NOMO-1 treated with DMSO at 0.1 percent for 48 hours (cell line): Measurements from ENCODE around the gene USP53.
A peak's percentile ranks its signal among the peaks of the same experiment; 100 is the strongest.
"Not testable (repeated sequence)": the region's sequence is repeated elsewhere in the genome, so short reads cannot be mapped to it uniquely, and the experiment has no call there.

Experiments
- DNase-seq: peaks from one replicate; lab custom pipeline; 2025; ENCODE audit not compliant: unreplicated experiment; lab: John Stamatoyannopoulos, UW

USP53 gene

DNA sequence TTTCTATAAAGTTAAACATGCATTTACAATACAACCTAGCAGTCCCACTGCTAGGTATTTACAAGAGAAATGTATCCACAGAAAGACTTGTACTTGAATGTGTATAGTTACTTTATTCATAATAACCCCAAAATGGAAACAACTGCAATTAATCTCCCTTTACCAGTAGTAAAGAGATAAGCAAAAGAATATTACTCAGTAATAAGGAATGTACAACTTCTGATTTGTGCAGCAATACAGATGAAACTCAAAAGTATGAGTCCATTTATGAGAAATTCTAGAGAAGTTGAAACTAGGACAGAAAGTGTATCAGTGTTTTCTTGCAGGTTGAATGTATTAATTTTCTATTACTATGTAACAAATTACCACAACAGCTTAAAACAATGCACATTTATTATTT, 15.2 kb downstream of the USP53 start:
- no peak for DNase-seq

DNA sequence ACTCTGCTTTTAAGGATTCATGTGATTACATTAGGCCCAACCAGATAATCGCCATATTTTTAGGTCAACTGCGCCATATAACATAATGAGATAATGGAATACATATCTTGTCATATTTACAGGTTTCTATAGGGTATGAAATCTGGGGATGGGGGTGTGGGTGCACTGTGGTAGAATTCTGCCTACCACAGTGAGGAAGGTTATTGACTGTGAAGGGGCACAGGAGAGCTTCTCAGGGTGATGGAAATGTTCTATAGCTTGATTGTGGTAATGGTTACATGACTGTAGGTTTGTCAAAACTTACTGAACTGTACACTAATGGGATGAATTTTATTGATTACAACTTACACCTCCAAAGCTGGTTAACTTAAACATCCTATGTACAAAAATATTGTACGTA, 15.9 kb downstream of the USP53 start:
- DNase-seq, result no peak

DNA sequence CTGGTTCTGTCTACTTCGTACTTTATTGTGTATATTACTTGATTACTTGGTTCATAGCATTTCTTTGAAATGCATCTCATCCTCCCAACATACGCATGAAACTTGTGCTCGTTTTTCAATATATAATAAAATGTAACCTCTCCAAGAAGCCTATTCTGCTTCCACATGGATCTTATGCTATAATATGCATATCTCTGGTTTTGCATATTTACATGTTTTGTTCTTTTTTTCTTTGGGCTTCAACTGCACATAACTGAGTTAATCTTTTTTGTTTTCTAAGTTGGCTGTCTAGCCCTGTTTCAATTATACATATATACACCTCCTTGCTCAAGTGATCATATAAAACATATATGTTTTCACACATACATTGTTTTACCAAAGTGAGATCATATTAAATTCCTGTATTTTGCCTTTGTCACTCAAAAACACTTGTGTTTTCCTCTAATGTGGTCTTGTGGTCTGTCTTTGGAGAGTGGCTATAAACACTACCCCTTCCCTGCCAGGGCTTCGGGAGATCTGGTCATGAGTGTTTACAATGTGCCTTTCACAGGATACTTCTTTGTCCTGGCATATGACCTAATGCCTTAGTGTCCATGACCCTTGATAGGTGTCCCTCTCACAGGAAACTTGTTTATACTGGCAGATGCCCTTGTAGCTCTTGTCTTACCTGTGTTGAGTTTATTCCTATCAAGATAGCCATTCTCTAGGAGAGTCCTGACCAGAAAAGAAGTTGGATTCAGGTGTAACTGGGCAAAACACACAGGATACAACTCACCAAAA, 17.6 kb downstream of the USP53 start:
- DNase-seq, result no peak

DNA sequence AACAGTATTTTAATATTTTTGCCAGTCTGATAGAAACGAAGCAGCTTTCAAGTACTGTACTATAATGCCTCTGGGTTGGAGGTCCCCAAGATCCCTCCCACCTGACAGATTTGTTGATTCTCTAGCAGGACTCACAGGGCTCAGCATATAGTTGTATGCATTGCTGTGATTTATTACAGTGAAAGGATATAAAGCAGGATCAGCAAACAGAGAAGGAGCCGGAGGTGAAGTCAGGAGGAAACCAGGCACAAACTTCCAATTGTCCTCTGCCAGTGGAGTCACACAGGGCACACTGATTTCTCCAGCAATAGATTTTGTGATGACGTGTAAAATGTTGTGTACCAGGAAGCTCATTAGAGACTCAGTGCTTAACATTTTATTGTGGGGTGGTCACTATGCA, 19.0 kb downstream of the USP53 start:
- DNase-seq, result no peak

DNA sequence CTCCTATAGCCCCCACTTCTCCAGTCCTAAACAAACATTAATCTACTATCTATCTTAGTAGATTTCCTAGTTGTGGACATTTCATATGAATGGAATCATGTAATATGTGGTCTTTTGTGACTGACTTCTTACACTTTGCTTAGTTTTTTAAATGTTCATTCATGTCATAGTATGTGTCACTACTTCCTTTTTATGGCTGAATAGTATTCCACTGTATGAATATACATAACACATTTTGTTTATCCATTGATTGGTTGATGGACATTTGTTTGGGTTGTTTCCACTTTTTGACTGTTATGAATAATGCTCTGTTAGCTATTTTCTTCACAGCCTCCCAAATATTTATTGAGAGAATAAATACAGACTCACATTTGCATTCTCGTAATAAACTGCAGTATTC, 19.8 kb downstream of the USP53 start:
- DNase-seq, result no peak

DNA sequence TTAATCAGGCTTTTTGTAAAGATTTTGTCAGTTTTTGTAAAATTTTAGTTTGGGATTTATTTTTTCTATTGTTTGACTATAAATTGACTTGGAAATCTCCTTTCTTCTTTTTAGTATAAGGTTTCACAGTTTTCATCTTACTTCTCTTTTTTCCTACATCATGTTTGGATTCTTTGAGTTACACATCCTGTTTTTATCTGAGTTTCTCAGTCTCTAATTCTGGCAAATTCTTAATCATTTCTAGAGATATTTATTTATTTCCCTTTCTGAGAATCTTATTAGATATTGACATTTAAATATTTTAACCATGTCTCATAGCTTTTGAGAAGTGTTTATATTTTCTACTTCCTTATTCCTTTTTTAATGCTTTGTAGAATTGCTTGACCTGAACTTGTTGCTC, 20.7 kb downstream of the USP53 start:
- peak; percentile 39 for DNase-seq

DNA sequence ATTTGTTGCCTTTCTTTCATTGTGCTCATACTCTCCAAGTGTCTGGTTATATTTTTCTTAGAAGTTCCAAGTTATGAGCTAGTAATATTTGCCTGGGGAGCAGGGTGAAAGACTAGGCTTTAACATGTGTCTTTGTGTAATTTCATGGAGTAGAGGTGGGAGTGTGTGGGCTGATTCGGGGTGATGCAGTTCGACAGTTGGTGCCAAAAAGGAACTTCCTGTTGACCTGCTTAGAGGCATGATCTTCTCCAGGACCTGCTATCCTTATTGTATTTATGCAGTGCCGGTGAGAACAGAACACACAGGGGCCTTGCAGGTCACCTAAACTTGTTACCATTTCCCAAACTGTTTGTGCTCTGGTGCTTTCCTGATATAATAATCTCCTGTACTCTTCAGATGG, 21.2 kb downstream of the USP53 start:
- no peak for DNase-seq

DNA sequence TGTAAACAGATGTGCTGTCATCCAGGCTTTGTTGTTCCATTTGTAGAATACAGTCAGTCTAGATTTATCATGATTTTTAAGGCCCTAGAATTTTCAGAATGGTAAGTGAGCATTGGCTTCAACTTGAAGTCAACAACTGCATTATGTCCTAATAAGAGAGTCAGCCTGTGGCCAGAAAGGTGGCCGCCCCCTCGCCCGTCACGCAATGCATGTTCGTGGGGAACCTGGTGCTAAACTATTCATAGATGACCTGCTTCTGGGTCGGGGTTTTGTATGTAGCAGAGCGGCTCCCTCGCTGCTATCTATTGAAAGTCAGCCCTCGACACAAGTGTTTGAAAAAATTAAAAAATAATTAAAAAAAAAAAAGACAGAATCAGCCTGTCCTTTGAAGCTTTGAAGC, 24.7 kb downstream of the USP53 start:
- DNase-seq, result no peak

DNA sequence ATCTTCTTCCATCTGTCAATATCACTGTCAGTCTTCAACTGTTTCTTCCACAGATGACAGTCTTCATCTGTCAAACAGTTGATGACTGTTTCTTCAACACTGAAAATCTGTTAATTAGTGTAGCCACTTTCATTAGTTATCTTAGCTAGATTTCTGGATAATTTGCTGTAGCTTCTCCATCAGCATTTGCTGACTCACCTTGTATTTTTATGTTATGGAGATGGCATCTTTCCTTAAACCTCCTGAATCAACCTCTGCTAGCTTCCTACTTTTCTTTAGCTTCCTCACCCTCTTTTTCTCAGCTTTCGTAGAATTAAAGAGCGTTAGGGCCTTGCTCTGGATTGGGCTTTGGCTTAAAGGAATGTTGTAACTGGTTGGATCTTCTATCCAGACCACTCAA, 25.1 kb downstream of the USP53 start:
- no peak for DNase-seq

DNA sequence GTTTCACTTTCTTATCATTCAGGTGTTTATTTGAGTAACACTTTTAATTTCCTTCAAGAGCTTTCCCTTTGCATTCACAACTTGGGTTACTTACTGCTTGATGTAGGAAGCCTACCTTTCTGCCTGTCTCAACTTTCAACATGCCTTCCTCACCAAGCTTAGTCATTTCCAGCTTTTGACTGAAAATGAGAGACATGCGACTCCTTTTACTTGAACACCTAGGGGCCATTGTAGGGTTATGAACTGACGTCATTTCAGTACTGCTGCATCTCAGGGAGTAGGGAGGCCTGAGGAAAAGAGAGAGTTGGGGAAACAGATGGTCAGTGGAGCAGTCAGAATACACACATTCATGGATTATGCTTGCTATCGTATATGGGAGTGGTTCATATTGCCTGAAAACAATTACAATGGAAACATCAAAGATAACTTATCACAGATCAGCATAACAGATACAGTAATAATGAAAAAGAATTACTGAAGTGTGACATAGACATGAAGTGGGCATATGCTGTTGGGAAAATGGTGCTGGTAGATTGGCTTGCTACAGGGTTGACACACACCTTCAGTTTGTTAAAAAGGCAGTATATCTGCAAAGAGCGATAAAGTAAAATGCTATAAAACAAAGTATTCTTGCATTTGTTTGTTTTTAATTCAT, 25.7 kb downstream of the USP53 start:
- DNase-seq, result no peak

DNA sequence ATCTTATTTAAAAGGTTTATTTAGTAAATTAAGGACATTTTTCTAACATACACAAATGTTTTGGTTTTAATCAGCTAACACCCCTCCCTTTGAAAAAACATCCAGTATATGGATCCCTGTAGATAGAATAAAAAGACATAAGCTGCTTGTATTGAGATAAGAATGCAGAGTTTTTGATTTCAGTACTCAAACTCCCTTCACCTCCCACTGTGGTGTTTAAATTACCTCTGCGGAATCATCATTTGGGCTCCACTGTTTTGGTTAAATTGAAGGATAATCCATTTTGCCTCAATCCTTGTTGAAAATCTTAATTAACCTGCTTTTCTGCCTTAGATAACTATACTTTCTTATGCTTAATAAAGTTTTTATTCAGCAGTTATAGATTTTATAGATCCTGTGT, 27.6 kb downstream of the USP53 start:
- DNase-seq, result no peak

DNA sequence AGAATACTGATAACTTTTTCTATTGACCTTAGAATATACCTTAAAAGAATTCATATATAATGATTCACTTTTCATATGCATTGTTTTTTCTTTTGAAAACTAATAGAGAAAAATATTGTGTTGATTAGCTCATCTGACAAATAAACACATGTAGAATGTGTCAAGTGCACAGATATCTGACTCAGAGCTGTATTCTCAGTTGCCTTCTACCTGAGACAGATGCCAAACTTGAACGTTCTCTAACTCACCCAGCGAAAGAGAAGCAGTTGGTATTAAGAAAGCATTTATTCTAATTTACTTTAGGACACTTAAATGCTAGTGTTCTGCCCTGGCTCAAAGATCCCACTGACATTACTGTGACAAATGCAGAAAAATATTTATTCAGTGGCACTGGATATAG, 28.1 kb downstream of the USP53 start:
- no peak for DNase-seq

DNA sequence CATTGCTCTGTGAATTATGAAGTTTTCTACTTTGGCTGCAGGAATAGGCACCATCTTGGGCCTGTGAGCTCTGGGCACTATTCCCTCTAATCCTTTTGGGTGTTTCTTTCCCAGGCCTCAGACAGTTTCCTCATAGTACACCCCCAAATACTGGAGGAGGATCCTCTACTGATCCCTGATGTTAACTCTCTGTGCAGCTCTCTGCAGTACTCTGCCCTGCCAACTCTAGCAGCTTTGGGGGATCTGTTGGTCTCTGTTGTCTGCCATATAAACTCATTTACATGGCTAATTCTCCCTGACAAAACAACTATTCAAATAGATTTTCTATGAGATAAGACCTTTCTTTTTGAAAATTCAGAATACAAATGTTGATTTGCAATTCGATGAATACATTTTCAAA, 29.9 kb downstream of the USP53 start:
- DNase-seq, result no peak

DNA sequence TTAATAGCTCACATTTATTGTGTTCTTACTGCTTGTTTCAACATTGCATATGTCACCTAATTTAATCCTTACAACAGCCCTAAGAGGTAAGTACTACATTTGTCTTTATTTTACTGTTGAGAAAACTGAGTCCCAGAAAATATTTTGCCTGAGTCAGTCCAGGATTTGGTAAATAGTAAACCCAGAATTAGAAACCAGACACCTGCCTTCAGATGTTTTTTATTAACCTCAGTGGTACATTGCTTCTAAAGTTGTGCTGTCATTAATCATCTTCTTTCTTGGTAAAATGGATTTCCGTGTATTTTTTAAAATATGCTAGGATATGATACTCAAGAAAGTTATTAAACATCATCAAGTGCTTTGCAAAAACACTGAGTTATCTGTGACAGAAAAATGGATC, 31.4 kb downstream of the USP53 start:
- DNase-seq, result no peak

DNA sequence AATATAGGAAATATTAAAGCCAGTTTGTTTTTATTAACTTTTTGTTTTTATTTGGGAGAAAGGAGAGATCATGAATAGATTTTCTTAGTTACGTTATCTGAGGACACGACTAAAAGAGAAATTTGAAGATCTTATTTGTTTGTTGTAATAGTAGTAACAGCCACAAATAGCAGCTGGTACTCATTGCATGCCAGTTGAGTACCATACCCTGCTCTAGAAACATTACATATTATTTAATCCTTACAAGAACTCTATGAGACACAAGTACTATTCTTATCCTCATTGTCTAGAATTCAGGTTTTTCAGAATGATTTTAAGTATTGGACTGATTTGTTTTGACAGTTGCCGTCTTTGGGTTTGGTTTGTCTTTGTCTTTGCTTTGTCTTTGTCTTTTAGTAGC, 31.8 kb downstream of the USP53 start:
- no peak for DNase-seq

DNA sequence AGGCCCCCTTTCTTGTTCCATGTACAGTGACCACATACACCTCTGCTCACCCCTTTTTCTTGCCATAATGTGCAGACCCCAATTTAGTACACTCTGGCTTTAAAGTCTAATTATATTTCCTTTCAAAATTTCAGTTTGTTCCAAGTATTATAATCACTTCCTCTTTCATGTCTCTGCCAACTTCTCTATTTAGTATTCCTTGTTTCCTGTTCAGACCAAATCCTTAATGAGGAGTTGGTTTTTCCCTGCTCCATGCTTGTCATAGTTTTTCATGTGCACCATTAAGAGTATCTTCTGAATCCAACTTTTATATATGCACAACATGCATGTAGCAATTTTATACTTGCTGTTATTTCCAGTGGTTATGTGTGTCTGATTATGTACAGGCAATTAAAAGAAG, 32.3 kb downstream of the USP53 start:
- DNase-seq, result peak; percentile 76

DNA sequence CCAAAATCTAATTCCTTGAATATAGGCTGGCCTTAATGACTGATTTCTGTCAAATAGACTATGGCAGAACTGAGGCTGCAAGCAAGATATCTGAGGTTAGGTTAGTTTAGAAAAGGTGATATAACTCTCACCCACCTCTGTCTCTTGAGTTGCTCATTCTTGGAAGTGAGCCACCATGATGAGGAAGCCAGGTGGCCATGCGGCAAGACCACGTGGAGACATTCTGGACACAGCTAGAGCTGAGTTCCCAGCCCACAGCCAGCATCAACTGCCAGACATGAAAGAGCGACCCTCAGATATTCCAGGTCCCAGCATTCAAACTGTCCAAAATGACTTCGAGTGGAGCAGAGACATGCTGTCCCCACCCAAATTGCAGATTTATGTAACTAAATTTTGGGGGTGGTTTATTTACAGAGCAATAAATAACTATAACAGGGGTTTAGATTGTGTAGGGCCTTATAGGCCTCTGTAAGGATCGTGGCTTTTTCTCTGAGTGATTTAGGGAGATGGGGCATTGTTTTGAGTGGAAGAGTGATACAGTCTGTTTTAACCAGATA, 33.7 kb downstream of the USP53 start:
- DNase-seq, result no peak

DNA sequence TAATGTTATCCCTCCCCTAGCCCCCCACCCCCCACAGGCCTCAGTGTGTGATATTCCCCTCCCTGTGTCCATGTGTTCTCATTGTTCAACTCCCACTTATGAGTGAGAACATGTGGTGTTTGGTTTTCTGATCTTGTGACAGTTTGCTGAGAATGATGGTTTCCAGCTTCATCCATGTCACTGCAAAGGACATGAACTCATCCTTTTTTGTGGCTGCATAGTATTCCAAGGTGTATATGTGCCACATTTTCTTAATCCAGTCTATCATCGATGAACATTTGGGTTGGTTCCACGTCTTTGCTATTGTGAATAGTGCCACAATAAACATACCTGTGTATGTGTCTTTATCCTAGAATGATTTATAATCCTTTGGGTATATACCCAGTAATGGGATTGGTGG, 38.5 kb downstream of the USP53 start:
- DNase-seq, result not testable (repeated sequence)

DNA sequence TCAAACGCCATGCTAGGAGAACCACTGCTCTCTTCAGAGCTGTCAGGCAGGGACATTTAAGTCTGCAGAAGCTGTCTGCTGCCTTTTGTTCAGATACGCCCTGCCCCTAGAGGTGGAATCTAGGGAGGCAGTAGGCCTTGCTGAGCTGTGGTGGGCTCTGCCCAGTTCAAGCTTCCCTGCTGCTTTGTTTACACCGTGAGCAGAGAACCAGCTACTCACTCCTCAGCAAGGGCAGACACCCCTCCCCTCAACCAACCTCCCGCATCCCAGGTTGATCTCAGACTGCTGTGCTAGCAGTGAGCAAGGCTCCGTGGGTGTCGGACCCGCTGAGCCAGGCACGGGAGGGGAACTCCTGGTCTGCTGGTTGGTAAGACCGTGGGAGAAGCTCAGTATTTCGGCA, 42.7 kb downstream of the USP53 start:
- not testable (repeated sequence) for DNase-seq

DNA sequence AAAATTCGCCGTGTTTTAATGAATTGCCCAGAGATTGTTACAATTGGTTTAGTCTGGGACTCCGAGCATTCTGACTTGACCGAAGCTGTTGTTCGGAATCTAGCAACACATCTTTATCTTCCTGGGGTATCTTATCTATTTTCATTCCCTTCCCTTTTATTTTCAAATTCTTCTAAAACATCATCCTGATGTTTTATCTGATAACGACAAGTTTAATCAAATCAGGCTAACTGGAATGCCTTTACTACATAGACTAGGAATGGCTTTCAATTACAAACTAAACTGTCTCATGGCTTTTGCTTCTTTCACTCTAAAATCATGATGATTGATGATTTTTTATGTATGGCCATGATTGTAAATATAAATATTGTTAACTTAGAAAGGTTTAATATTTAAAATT, 48.0 kb downstream of the USP53 start:
- DNase-seq, result no peak

DNA sequence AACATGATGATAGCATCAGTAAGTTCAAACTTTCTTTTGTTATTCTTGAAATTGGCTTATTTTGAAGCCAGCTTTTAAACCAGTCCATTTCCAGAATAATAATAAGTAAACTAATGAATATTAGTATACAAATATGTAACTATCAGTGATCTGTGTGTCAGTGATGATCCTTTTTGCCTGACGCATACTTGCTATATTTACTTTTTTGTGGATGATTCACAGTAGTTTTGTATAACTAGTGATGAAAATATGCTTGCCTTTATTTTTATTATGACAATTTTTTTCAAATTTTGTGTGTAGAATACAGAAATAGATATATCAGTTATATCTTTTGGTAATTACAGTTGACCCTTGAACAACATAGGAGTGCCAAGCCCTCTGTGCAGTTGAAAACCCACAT, 49.5 kb downstream of the USP53 start:
- DNase-seq, result no peak

DNA sequence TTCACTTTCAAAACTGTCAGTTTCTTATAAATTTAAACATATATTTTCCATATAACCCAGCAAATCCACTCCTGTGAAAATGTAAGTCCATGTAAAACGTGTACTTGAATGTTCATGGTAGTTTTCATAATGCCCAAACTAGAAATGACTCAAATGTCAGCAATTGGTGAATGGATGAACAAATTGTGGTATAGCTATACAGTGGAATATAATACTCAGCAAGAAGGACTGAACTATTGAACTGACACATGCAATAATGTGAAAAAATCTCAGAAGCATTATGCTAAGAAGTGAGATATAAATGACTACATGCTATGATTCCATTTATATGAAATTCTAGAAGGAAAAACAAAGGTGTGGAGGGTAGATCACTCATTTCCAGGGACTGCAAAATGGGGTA, 52.2 kb downstream of the USP53 start:
- DNase-seq, result no peak

DNA sequence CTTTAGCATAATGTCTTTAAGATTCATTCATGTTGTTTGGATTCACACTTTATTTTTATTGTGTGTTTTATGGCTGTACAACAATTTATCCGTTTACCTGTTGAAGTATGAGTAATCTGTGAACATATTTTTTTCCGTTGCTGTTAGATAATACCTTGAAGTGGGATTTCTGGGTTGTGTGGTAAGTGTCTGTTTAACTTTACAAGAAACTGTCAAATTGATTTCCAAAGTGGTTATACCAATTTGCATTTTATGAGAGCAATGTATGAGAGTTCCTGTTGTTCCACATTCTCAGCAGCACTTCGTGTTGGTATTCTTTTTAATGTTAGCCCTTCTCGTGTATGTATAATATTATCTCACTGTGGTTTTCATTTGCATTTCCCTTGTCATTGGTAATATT, 53.6 kb downstream of the USP53 start:
- DNase-seq, result no peak
